ENCODE measurements around the gene S100A8.

DNA sequence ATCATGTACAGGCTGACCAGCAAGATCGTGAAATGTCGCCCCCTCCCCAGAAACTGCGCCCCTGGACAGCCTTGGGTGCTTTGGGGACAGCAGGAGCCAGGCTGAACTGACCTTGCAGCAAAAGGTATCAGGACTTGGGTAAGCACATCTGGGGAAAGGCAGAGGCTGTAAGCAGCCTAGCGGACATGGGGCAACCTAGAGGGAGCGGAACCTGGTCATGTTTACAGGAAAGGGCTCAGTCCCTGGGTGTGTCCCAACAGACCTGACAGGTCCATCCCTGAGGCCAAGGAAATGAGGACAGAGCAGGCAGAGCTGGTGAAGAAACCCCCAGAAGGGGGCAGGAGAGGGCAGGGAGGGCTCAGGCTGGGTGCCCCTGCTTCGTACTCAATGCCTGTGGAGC is 3.1 kb upstream of the S100A8 start:
- no peak for TF ChIP-seq POLR2AphosphoS5 (IDR thresholded peaks at IDR 0.05; ENCODE audit: borderline replicate concordance, low read depth, low read length)
- no peak for TF ChIP-seq EZH2 (IDR thresholded peaks at IDR 0.05)
- no peak for TF ChIP-seq FOXP2 (optimal IDR thresholded peaks at IDR 0.05; ENCODE audit: control extremely low read depth, extremely low read length, insufficient read depth)
